PC-9 (cell line): ENCODE data around the gene NIPA2. TPM values are rescaled to one million over a fixed set of nuclear protein-coding genes. Genes with fewer than 3 reads are reported as not detected.

ENCODE experiments used
- BruUV-seq: library from RNA; stranded (reverse); fragments of 400-500 nt; replicated peaks from 2 replicates; lab custom pipeline; 2021; lab: Mats Ljungman, UMichigan
- CTCF ChIA-PET: fragments of 300-600 bp; sonication (Branson Sonifier 250); formaldehyde crosslinking; loops from one replicate; lab custom pipeline; 2022; ENCODE audit warnings: antibody characterized with exemption; lab: Charles Lee
- POLR2A ChIA-PET: fragments of 300-600 bp; sonication (Branson Sonifier 250); formaldehyde crosslinking; loops from one replicate; lab custom pipeline; 2022; ENCODE audit warnings: antibody characterized with exemption; ENCODE audit not compliant: unreplicated experiment; lab: Charles Lee
- DNase-seq, 2 experiments: peaks; one replicate each; pipeline versions ENCODE4 v3.0.0 to v3.0.0-alpha.2; 2015 to 2022; ENCODE audit warnings: mixed read lengths in 1 of 2
- H2AFZ ChIP-seq: fragments of 200-600 bp; sonication (generic); 2 replicates; pipeline ENCODE4 v1.8.1; 2017; ENCODE audit warnings: antibody characterized with exemption
- H3F3A ChIP-seq: fragments of 200-600 bp; sonication (generic); 2 replicates; pipeline ENCODE4 v1.8.1; 2017; ENCODE audit warnings: antibody characterized with exemption, mild to moderate bottlenecking, low read depth; ENCODE audit not compliant: insufficient read depth
- H3K27ac ChIP-seq: fragments of 200-600 bp; sonication (generic); 2 replicates; pipeline ENCODE4 v1.6.1; 2016; ENCODE audit warnings: mixed run types
- H3K27me3 ChIP-seq: fragments of 200-600 bp; sonication (generic); 2 replicates; pipeline ENCODE4 v1.6.1; 2016; ENCODE audit warnings: low read depth, mixed run types; ENCODE audit not compliant: insufficient read depth
- H3K36me3 ChIP-seq: fragments of 200-600 bp; sonication (generic); 2 replicates; pipeline ENCODE4 v1.6.1; 2016; ENCODE audit warnings: low read depth, mixed run types
- H3K4me1 ChIP-seq: fragments of 200-600 bp; sonication (generic); replicated peaks from 2 replicates; pipeline ENCODE4 v1.6.1; 2016; ENCODE audit warnings: mixed run types; ENCODE audit not compliant: insufficient read depth
- H3K4me2 ChIP-seq: fragments of 200-600 bp; sonication (generic); 2 replicates; pipeline ENCODE4 v1.6.1; 2017; ENCODE audit warnings: mixed run types
- H3K4me3 ChIP-seq: fragments of 200-600 bp; sonication (generic); 2 replicates; pipeline ENCODE4 v1.6.1; 2016; ENCODE audit warnings: mixed run types
- H3K79me2 ChIP-seq: fragments of 200-600 bp; sonication (generic); 2 replicates; pipeline ENCODE4 v1.6.1; 2017; ENCODE audit warnings: low read depth, mixed run types
- H3K9me2 ChIP-seq: fragments of 200-600 bp; sonication (generic); 2 replicates; pipeline ENCODE4 v1.8.1; 2017; ENCODE audit warnings: mild to moderate bottlenecking; ENCODE audit not compliant: insufficient read depth
- H3K9me3 ChIP-seq: fragments of 200-600 bp; sonication (generic); 2 replicates; pipeline ENCODE4 v1.8.1; 2016; ENCODE audit warnings: low read depth; ENCODE audit not compliant: insufficient read depth
- H4K20me1 ChIP-seq: fragments of 200-600 bp; sonication (generic); 2 replicates; pipeline ENCODE4 v1.8.1; 2017; ENCODE audit not compliant: insufficient read depth
- EZH2 ChIP-seq: fragments of 200-600 bp; sonication (generic); IDR thresholded peaks from 2 replicates; pipeline ENCODE4 v1.8.0; 2017; ENCODE audit warnings: antibody characterized with exemption, low read depth
- intact Hi-C: fragments of 100-400 bp; cut with micrococcal nuclease; formaldehyde crosslinking; loops from one replicate; pipeline ENCODE4 v1.10.0; 2022; ENCODE audit not compliant: unreplicated experiment
- total RNA-seq: library from RNA; stranded (reverse); gene quantifications from 2 replicates; pipeline ENCODE4 v1.2.3, GENCODE V29; 2021
- TF ChIP-seq, protein P1 (sequence below): fragments of 200-600 bp; sonication (generic); conservative IDR thresholded peaks from 2 replicates; pipeline ENCODE4 v1.6.1; 2017; ENCODE audit warnings: mixed run types, antibody characterized with exemption, mild to moderate bottlenecking, moderate library complexity

NIPA2 gene
- total RNA-seq, 1 experiment from 2014 or later: 65.6 TPM

- H3K79me2 ChIP-seq: no peaks in the 10 kb centered on the region
- CTCF ChIA-PET: no interaction called here
- intact Hi-C loops: no loop called here
Measured at GRCh38 chr15:22878103-22878502, 39.6 kb downstream of the NIPA2 start.

GRCh38 chr15:22880068-22880980, 41.9 kb downstream of the NIPA2 start:
- no TSS peak for BruUV-seq
- no peaks in the 10 kb centered on the region for H3K36me3 ChIP-seq
- no peaks in the 10 kb centered on the region for H3K9me3 ChIP-seq
- no peak for DNase-seq
- no peak overlapping the region for H3K4me2 ChIP-seq
- no peaks in the 10 kb centered on the region for H3K79me2 ChIP-seq
- POLR2A ChIA-PET: interaction anchor here (0.7 kb wide), 1 partner anchor 102 kb away, joined by 4 read pairs; no protein-coding TSS in a partner anchor
- H3K9me2 ChIP-seq: no peaks in the 10 kb centered on the region
- H3K27me3 ChIP-seq: no peaks in the 10 kb centered on the region
- intact Hi-C loops: no loop called here
- H3F3A ChIP-seq: no peaks in the 10 kb centered on the region
- no peaks in the 10 kb centered on the region for H4K20me1 ChIP-seq
- H3K27ac ChIP-seq: no peak overlapping the region
- TF ChIP-seq EZH2: no peak
- TF ChIP-seq, protein P1, sequence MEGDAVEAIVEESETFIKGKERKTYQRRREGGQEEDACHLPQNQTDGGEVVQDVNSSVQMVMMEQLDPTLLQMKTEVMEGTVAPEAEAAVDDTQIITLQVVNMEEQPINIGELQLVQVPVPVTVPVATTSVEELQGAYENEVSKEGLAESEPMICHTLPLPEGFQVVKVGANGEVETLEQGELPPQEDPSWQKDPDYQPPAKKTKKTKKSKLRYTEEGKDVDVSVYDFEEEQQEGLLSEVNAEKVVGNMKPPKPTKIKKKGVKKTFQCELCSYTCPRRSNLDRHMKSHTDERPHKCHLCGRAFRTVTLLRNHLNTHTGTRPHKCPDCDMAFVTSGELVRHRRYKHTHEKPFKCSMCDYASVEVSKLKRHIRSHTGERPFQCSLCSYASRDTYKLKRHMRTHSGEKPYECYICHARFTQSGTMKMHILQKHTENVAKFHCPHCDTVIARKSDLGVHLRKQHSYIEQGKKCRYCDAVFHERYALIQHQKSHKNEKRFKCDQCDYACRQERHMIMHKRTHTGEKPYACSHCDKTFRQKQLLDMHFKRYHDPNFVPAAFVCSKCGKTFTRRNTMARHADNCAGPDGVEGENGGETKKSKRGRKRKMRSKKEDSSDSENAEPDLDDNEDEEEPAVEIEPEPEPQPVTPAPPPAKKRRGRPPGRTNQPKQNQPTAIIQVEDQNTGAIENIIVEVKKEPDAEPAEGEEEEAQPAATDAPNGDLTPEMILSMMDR: no peak
- CTCF ChIA-PET: no interaction called here
- H2AFZ ChIP-seq: no peak overlapping the region
- no peaks in the 10 kb centered on the region for H3K4me1 ChIP-seq
- H3K4me3 ChIP-seq: no peak overlapping the region

More at GRCh38 chr15:22878103-22878502, 39.6 kb downstream of the NIPA2 start:
- H3K4me3 ChIP-seq: no peak overlapping the region
- H4K20me1 ChIP-seq: no peaks in the 10 kb centered on the region; the same call in 1 of the 2 replicates
- no peaks in the 10 kb centered on the region for H3F3A ChIP-seq
- BruUV-seq: no TSS peak
- DNase-seq: no peak
- H3K9me2 ChIP-seq: no peaks in the 10 kb centered on the region
- H3K27ac ChIP-seq: no peak overlapping the region
- H3K9me3 ChIP-seq: no peaks in the 10 kb centered on the region
- POLR2A ChIA-PET: no interaction called here
- no peaks in the 10 kb centered on the region for H3K4me1 ChIP-seq
- TF ChIP-seq, protein P1: no peak
- TF ChIP-seq EZH2: no peak
- H3K27me3 ChIP-seq: no peaks in the 10 kb centered on the region
- no peaks in the 10 kb centered on the region for H3K36me3 ChIP-seq
- H2AFZ ChIP-seq: no peak overlapping the region
- H3K4me2 ChIP-seq: no peak overlapping the region

DNA sequence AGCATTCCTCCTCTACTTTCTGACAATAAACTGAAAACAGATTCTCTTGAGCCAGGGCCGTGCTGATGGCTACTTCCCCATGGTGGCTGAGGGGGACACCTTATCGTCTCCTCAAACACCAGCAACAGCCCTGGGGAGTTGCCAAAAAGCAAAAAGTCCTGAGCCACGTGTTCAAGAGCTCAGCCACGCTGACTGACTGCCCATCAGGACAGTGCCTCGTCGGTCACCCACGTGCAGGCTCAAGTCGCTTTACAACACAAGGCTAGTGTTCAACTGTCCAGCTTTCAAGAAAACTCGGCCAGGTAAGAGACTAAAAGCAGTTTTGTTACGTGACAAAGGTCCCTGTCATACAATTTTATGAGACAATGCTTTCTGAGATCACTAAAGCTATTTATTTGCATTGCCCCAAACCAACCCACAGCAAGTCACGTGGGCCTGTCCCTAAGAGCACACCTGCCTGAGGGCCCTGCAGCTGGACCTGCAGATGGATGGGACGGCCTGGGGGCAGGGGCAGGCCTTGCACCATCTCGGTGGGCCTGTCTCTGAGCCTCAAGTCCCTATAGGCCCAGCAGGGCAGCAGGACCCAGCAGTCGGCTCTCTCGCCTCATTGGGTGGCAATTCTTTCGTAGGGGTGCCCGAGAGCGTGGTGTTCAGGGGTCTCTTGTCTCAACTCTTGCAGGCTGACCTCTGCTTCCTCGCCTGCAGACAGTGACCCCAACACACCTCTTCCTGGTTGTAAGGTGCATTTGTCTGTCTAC, 42.7 kb downstream of the NIPA2 start:
- TF ChIP-seq, protein P1: no peak
- no peak for TF ChIP-seq EZH2
- BruUV-seq: no TSS peak
- no peaks in the 10 kb centered on the region for H3K4me1 ChIP-seq
- H4K20me1 ChIP-seq: no peaks in the 10 kb centered on the region
- POLR2A ChIA-PET: interaction anchor here (0.7 kb wide), 1 partner anchor 101 kb away, joined by 4 read pairs; no protein-coding TSS in a partner anchor
- no peak for DNase-seq
- H3K4me2 ChIP-seq: no peak overlapping the region
- CTCF ChIA-PET: no interaction called here
- H3K4me3 ChIP-seq: no peak overlapping the region
- H3K27ac ChIP-seq: no peak overlapping the region
- no peaks in the 10 kb centered on the region for H3K9me3 ChIP-seq
- H3F3A ChIP-seq: no peaks in the 10 kb centered on the region
- no peak overlapping the region for H2AFZ ChIP-seq
- no peaks in the 10 kb centered on the region for H3K36me3 ChIP-seq
- no peaks in the 10 kb centered on the region for H3K79me2 ChIP-seq
- no peaks in the 10 kb centered on the region for H3K27me3 ChIP-seq
- intact Hi-C loops: no loop called here
- no peaks in the 10 kb centered on the region for H3K9me2 ChIP-seq
